ENCODE measurements around the gene DNAH12.
"Not testable (repeated sequence)": the region's sequence is repeated elsewhere in the genome, so short reads cannot be mapped to it uniquely, and the experiment has no call there.

Gene DNAH12

GRCh38 chr3:57538465-57538864 lies 5.7 kb downstream of the DNAH12 start:
- no peak for DNase-seq

DNA sequence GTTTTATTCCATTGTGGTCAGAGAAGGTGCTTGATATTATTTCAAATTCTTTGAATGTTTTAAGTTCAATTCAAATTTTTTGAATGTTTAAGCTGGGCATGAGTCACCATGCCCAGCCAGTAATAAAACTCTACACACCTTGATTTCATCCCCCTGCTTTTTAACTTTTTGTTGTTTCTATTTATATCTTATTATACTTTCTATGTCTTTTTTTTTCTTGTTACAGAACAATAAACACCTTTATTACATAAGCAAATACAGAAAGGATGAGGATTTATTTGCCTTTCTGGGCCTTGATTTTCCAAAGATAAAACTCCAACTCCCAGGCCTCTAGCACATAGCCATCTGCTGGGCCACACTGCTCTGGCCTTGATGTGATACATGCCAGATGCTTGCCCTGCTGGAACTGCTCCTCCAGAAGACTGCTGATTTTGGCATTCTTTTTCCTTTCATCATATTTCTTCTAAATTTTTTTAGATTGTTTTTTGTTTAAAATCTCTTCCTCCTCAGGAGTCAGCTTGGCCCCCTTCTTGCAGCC lies 14.0 kb downstream of the DNAH12 start:
- no peak for DNase-seq

GRCh38 chr3:57518276-57518915 lies 25.7 kb downstream of the DNAH12 start:
- no peak for DNase-seq

DNA sequence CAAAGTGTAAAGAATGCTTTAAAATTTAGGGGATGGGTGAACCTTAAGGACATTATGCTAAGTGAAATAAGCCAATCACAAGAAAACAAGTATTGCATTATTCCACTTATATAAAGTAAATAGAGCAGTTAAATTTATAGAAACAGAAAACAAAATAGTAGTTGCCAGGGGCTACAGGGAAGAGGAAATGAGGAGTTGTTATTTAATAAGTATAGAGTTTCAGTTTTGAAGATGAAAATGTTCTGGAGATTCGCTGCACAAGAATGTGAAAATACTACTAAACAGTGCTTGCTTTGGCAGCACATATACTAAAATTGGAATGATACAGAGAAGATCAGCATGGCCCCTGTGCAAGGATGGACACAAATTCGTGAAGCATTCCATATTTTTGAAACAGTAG lies 32.0 kb downstream of the DNAH12 start:
- no peak for DNase-seq

DNA sequence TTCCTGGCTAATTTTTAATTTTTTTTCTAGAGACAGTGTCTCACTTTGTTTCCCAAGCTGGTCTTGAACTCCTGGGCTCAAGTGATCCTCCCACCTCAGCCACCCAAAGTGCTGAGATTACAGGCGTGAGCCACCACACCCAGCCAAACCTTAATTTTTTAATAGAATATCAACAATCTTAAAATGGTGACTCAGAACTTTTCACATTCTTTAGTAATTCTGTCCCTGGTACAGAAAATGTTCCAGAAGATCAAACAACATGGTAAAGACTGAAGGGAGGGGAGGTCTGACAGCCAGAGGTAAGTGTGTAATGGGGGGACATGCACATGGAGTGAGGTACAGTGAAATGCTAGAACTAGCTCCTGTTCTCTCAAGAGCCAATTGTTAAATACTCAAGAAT lies 38.2 kb downstream of the DNAH12 start:
- DNase-seq = no peak

DNA sequence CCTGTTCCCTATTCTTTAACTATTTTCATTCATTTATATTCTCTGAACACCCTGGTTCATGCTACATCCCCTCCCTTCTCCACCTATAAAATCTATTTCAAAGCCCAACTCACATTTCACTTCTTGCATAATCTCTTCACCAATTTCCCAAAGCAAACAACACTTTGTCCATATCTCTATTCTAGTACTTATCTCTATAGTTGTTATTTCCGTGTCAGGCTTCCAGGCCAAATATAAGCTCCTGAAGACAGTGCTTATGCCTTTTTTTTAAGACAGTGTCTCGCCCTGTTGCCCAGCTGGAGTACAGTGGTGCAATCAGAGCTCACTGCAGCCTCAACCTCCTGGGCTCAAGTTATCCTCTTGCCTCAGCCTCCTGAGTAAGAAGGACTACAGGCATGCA lies 43.6 kb downstream of the DNAH12 start:
- no peak for DNase-seq

- no peak for DNase-seq
Measured at GRCh38 chr3:57497904-57498303, 46.2 kb downstream of the DNAH12 start.

DNA sequence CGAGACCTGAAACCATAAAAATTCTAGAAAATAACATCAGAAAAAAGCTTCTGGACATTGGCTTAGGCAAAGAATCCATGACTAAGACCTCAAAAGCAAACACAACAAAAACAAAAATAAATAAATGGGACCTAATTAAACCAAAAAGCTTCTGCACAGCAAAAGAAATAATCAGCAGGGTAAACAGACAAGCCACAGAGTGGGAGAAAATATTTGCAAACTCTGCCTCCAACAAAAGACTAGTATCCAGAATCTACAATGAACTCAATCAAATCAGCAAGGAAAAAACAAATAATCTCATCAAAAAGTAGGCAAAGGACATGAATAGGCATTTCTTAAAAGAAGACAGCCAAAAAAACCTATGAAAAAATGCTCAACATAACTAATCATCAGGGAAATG lies 59.6 kb downstream of the DNAH12 start:
- no peak for DNase-seq

- DNase-seq = not testable (repeated sequence)
Measured at GRCh38 chr3:57477193-57477592, 67.0 kb downstream of the DNAH12 start.

GRCh38 chr3:57464801-57465200 lies 79.3 kb downstream of the DNAH12 start:
- no peak for DNase-seq

GRCh38 chr3:57464011-57464410 lies 80.1 kb downstream of the DNAH12 start:
- no peak for DNase-seq

- DNase-seq = no peak
Measured at GRCh38 chr3:57451150-57451846, 92.8 kb downstream of the DNAH12 start.

- not testable (repeated sequence) for DNase-seq
Measured at GRCh38 chr3:57449276-57449847, 94.8 kb downstream of the DNAH12 start.

DNA sequence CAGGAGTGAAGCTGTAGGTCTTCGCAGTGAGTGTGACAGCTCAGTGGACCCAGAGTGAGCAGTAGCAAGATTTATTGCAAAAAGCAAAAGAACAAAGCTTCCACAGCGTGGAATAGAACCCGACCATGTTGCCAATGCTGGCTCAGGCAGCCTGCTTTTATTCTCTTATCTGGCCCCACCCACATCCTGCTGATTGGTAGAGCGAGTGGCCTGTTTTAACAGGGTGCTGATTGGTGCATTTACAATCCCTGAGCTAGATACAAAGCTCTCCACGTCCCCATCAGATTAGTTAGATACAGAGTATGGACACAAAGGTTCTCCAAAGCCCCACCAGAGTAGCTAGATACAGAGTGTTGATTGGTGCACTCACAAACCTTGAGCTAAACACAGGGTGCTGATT lies 95.7 kb downstream of the DNAH12 start:
- not testable (repeated sequence) for DNase-seq

DNA sequence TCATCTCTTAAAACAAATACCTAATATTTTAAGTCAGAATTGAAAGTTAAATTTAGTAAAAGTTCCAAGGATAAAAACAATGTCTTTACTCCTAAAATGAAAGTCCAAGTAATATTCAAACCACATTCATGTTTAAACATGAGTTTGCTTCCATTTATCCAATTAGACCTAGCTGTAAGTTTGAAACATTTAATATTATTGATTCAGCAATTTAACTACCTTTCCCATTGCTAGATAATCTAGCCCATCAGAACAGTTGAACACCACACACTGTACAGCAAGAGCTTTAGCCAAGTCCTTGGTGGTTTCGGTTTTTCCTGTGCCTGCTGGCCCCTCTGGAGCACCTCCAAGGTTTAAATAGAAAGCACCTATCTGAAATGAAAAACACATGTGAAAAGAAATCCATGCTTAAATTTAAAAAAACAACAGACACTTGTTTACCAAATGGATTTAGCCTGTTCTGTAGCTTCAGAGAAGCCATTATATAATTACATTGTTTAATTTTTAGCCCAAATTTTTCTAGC lies 97.8 kb downstream of the DNAH12 start:
- DNase-seq = no peak

DNA sequence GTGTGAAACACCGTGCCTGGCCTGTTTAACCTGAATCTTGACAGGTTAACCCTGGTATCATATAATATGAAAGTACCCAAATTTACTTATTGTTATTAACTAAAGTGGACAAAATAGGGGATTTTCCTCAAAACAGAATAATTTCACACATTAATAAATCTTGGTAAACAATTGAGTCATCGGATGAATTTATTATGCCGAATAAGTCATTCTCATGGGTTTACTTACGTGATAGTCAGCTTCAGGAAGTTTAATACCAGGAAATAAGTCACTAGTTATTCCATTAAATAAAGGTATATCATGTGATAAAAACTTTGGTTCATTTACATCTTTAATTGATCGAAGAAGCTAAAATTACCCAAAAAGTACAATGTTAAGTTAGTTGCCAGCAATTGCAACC lies 99.7 kb downstream of the DNAH12 start:
- DNase-seq = no peak

DNA sequence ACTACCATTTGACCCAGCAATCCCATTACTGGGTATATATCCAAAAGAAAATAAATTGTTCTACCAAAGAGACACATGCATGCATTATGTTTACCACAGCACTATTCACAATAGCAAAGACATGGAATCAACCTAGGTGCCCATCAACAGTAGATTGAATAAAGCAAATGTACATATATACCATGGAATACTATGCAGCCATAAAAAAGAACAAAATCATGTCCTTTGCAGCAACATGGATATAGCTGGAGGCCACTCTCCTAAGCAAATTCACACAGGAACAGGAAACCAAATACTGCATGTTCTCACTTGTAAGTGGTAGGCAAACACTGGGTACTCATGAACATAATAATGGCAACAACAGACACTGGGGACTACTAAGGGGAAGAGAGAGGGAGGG lies 104.0 kb downstream of the DNAH12 start:
- not testable (repeated sequence) for DNase-seq

DNA sequence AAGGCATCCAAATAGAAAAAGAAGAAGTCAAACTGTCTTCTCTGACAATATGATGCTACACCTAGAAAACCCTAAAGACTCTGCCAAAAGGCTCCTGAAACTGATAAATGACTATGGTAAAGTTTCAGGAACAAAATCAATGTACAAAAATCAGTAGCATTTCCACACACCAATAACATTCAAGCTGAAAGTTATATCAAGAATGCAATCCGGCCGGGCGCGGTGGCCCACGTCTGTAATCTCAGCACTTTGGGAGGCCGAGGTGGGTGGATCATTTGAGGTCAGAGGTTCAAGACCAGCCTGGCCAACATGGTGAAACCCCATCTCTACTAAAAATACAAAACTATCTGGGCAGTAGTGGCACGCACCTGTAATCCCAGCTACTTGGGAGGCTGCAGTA lies 105.7 kb downstream of the DNAH12 start:
- DNase-seq = not testable (repeated sequence)

DNA sequence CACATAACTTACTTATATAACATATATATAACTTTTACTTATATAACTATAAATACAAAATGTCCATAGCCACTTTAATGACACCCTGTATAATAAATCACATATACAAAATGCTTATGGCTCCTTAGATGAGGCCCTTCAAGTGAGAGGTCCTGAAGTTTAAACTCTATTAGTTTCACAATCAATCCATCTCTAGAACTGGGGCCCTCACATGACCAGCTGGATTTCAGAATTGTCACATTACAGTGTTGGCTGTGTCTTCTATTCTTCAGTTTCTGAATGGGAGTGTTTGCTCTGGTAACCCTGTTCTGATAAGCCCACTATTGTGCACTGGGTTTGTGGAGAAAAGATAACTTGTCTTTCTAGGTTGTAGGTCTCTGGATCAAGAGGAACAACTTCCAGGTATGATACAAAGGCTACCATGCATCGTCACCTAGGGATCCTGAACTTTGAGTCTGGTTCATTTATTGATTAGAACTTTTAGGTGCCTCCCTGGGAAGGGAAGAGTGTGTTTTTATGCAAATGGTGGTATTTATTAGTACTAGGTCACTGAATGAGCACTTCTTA lies 107.9 kb downstream of the DNAH12 start:
- no peak for DNase-seq

- no peak for DNase-seq
Measured at GRCh38 chr3:57434041-57434440, 110.1 kb downstream of the DNAH12 start.

- DNase-seq = no peak
Measured at GRCh38 chr3:57423335-57423734, 120.8 kb downstream of the DNAH12 start.

DNA sequence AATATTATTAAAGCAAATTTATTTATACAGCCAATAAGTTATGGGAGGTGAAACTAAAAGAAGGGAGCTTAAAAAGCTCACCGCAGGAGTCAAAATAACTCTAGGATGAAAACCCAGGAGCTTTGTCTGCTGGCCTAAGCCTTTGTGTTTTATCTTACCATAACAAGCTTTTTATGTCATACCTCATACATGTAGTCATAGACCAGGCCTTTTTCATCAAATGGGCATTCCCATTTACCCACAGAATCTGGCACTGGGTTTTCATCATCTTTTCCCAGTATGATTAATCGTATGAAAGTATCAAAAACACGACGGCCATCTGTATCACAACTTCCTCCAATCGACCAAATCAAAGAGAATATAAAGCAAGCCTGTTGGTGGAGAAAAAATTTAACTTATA lies 122.8 kb downstream of the DNAH12 start:
- no peak for DNase-seq

- no peak for DNase-seq
Measured at GRCh38 chr3:57420001-57420400, 124.1 kb downstream of the DNAH12 start.

- DNase-seq = no peak
Measured at GRCh38 chr3:57411715-57412114, 132.4 kb downstream of the DNAH12 start.
